DOHH2 (cell line): ENCODE measurements around the gene ZBTB9.

Experiments used
- CTCF ChIP-seq: fragments of 200-600 bp; sonication (generic); IDR thresholded peaks from one replicate; pipeline ENCODE4 v1.5.1; 2014; ENCODE audit warnings: antibody characterized with exemption, mild to moderate bottlenecking, low read depth, low read length; ENCODE audit not compliant: poor library complexity, severe bottlenecking
- EZH2phosphoT487 ChIP-seq: fragments of 200-600 bp; sonication (generic); IDR thresholded peaks from 2 replicates; pipeline ENCODE4 v1.6.1; 2017; ENCODE audit warnings: borderline replicate concordance, mild to moderate bottlenecking, antibody characterized with exemption, low read length, moderate library complexity, mixed read lengths

GRCh38 chr6:33454009-33454946 lies at the start of gene ZBTB9:
- TF ChIP-seq CTCF (no peak), EZH2phosphoT487 (no peak)
